ENCODE results near the gene NACC2.

Gene NACC2

DNA sequence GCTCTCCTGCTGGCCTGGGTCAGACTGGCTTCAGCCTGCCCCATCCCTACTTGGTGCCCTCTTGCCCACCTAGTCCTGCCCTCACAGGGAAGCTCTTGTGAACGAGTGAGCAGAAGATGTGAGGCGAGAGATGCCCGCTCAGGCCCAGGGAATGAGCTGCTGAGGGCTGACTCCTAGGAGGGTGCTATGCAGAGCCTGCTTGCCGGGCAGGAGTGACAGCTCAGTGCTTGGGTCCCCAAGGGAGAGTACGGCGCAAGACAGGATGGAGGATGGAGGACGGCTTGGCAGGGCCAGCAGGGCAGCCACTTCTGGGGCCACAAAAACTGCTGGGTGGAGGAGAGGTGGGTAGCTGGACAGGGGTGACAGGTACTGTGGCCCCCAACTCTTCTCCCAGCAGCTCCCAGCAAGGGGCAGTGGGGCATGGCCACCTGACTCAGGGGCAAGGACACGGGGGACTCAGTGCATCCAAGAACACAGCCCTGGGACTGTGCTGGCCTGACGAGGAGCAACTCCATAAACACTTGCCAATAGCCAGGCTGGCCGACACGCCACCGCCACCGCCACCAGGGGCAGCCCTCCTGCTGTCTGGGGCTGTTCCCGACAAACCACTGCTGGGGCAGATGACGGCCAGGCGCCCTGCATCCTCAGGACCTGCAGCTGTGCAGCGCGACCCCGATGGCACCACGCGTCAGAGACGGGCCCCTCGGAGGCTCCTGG is 78.4 kb downstream of the NACC2 start:
- Histone ChIP-seq H3K9me3 (ENCODE audit: insufficient read depth, low read length) (no peaks in the 10 kb centered on the region), H3K79me2 (ENCODE audit: low read length) (no peaks in the 10 kb centered on the region), H3K4me2 (ENCODE audit: low read length) (no peak overlapping the region), H4K20me1 (ENCODE audit: insufficient read depth, low read length) (no peaks in the 10 kb centered on the region; the same call in 1 of the 2 replicates), H3K36me3 (replicated peaks; ENCODE audit: low read depth, low read length) (no peaks in the 10 kb centered on the region), H3K4me1 (ENCODE audit: low read length) (no peaks in the 10 kb centered on the region), H3K27me3 (ENCODE audit: low read depth, low read length) (no peaks in the 10 kb centered on the region), H3K4me3 (ENCODE audit: low read length) (no peak overlapping the region), H2AFZ (ENCODE audit: low read depth, low read length) (no peak overlapping the region), H3K27ac (ENCODE audit: low read length) (no peak overlapping the region), H3K9ac (ENCODE audit: low read length) (no peak overlapping the region)
- TF ChIP-seq, protein P1, sequence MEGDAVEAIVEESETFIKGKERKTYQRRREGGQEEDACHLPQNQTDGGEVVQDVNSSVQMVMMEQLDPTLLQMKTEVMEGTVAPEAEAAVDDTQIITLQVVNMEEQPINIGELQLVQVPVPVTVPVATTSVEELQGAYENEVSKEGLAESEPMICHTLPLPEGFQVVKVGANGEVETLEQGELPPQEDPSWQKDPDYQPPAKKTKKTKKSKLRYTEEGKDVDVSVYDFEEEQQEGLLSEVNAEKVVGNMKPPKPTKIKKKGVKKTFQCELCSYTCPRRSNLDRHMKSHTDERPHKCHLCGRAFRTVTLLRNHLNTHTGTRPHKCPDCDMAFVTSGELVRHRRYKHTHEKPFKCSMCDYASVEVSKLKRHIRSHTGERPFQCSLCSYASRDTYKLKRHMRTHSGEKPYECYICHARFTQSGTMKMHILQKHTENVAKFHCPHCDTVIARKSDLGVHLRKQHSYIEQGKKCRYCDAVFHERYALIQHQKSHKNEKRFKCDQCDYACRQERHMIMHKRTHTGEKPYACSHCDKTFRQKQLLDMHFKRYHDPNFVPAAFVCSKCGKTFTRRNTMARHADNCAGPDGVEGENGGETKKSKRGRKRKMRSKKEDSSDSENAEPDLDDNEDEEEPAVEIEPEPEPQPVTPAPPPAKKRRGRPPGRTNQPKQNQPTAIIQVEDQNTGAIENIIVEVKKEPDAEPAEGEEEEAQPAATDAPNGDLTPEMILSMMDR (IDR thresholded peaks at IDR 0.05; ENCODE audit: low read depth, low read length) = no peak
- TF ChIP-seq EZH2phosphoT487 (IDR thresholded peaks at IDR 0.05; ENCODE audit: low read depth) = no peak

- Histone ChIP-seq H3K4me3 (ENCODE audit: low read length) (no peak overlapping the region), H3K4me2 (ENCODE audit: low read length) (no peak overlapping the region)
These were observed 79.2 kb downstream of the NACC2 start for GRCh38 chr9:136015656-136016571.

DNA sequence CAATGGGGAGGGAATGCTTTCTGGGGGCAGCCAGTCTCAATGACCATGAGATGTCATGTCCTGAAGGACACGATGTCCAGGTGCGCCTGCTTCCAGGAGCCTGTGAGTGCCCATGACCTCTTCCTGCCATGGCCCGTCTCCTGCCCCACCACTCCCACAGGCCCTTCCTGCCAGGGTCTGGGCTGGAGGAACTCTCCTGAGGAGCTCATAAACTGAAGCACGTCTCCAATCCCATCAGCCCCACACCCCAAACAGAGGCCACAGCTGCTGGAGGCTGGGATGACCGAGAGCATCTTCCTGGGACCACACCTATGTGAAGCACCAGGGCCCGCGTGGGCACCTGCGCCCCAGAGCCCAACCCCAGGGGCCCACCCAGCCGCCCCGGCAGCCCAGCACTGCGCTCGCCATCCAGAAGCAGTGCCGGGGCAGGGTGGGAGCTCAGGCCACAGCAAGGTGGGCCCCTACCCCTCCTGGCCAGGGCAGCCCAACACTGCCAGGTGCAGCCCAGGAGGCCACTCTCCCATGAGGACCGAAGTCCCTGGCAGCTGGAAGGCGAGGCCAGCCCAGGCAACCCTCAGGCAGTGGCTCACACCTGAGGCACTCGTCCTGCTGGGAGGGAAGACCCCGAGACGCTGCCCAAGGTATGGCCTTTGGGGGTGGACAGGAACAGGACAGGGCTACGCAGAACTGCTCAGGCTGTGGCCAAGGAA is 80.0 kb downstream of the NACC2 start:
- Histone ChIP-seq H3K4me2 (ENCODE audit: low read length) (no peak overlapping the region), H3K4me1 (ENCODE audit: low read length) (no peaks in the 10 kb centered on the region), H3K4me3 (ENCODE audit: low read length) (no peak overlapping the region), H4K20me1 (ENCODE audit: insufficient read depth, low read length) (no peaks in the 10 kb centered on the region; the same call in 1 of the 2 replicates), H3K79me2 (ENCODE audit: low read length) (no peaks in the 10 kb centered on the region), H3K9ac (ENCODE audit: low read length) (no peak overlapping the region), H2AFZ (ENCODE audit: low read depth, low read length) (no peak overlapping the region), H3K27ac (ENCODE audit: low read length) (no peak overlapping the region), H3K27me3 (ENCODE audit: low read depth, low read length) (no peaks in the 10 kb centered on the region), H3K36me3 (replicated peaks; ENCODE audit: low read depth, low read length) (no peaks in the 10 kb centered on the region), H3K9me3 (ENCODE audit: insufficient read depth, low read length) (no peaks in the 10 kb centered on the region)
- TF ChIP-seq, protein P1 (IDR thresholded peaks at IDR 0.05; ENCODE audit: low read depth, low read length) = no peak
- TF ChIP-seq EZH2phosphoT487 (IDR thresholded peaks at IDR 0.05; ENCODE audit: low read depth) = no peak

More at GRCh38 chr9:136015656-136016571, 79.2 kb downstream of the NACC2 start:
- Histone ChIP-seq H3K27ac (ENCODE audit: low read length) (no peak overlapping the region), H3K79me2 (ENCODE audit: low read length) (no peaks in the 10 kb centered on the region), H3K27me3 (ENCODE audit: low read depth, low read length) (no peaks in the 10 kb centered on the region), H3K9ac (ENCODE audit: low read length) (no peak overlapping the region), H3K36me3 (replicated peaks; ENCODE audit: low read depth, low read length) (no peaks in the 10 kb centered on the region), H2AFZ (ENCODE audit: low read depth, low read length) (no peak overlapping the region), H3K4me1 (ENCODE audit: low read length) (no peaks in the 10 kb centered on the region), H4K20me1 (ENCODE audit: insufficient read depth, low read length) (no peaks in the 10 kb centered on the region; the same call in 1 of the 2 replicates), H3K9me3 (ENCODE audit: insufficient read depth, low read length) (no peaks in the 10 kb centered on the region)
- no peak for TF ChIP-seq EZH2phosphoT487 (IDR thresholded peaks at IDR 0.05; ENCODE audit: low read depth)
- TF ChIP-seq, protein P1 (IDR thresholded peaks at IDR 0.05; ENCODE audit: low read depth, low read length) = no peak

Measured in OCI-LY3 (cell line).